ENCODE data around the gene SFMBT2.

SFMBT2 gene

GRCh38 chr10:7410862-7411670, at the start of gene SFMBT2:
Gene SFMBT2 (minus strand): TSS chr10:7411034. CDS start chr10:7381898, 29,136 bp downstream.
- peak; percentile 72 for DNase-seq

- no peak for DNase-seq
Observed at GRCh38 chr10:7460006-7460405, 49.2 kb upstream of the SFMBT2 start.

GRCh38 chr10:7458556-7458955, 47.7 kb upstream of the SFMBT2 start:
- DNase-seq: no peak

- DNase-seq: no peak
Observed at GRCh38 chr10:7457478-7458316, 46.9 kb upstream of the SFMBT2 start.

GRCh38 chr10:7449063-7449695, 38.3 kb upstream of the SFMBT2 start:
- DNase-seq: no peak

- no peak for DNase-seq
Observed at GRCh38 chr10:7445474-7446185, 34.8 kb upstream of the SFMBT2 start.

GRCh38 chr10:7444551-7445121, 33.8 kb upstream of the SFMBT2 start:
- DNase-seq: no peak

- DNase-seq: no peak
Observed at GRCh38 chr10:7443036-7443435, 32.2 kb upstream of the SFMBT2 start.

- no peak for DNase-seq
Observed at GRCh38 chr10:7441403-7442147, 30.7 kb upstream of the SFMBT2 start.

GRCh38 chr10:7439696-7440095, 28.9 kb upstream of the SFMBT2 start:
- no peak for DNase-seq

- DNase-seq: no peak
Observed at GRCh38 chr10:7438196-7438986, 27.6 kb upstream of the SFMBT2 start.

- DNase-seq: no peak
Observed at GRCh38 chr10:7436490-7437100, 25.8 kb upstream of the SFMBT2 start.

- DNase-seq: no peak
Observed at GRCh38 chr10:7435674-7436073, 24.8 kb upstream of the SFMBT2 start.

- no peak for DNase-seq
Observed at GRCh38 chr10:7434378-7434777, 23.5 kb upstream of the SFMBT2 start.

- DNase-seq: no peak
Observed at GRCh38 chr10:7433861-7434260, 23.0 kb upstream of the SFMBT2 start.

GRCh38 chr10:7432884-7433726, 22.3 kb upstream of the SFMBT2 start:
- DNase-seq: no peak

GRCh38 chr10:7428673-7429350, 18.0 kb upstream of the SFMBT2 start:
- no peak for DNase-seq

GRCh38 chr10:7426349-7426748, 15.5 kb upstream of the SFMBT2 start:
- no peak for DNase-seq

GRCh38 chr10:7425691-7426090, 14.9 kb upstream of the SFMBT2 start:
- DNase-seq: no peak

All from CD4-positive, alpha-beta T cell treated with Interleukin-6 for 4 hours (primary cell).